Psoas muscle (tissue), 8 donors: ENCODE measurements around the gene HAL. TPM values are rescaled to one million over a fixed set of nuclear protein-coding genes. Genes with fewer than 3 reads are reported as not detected.

Source experiments
- ATAC-seq, 4 donors: fragments of 200-7000 bp; cut with Tn5 transposase; one replicate each; pipeline ENCODE4 v1.9.1; 2020; ENCODE audit warnings: moderate library complexity in 3 of 4, mild to moderate bottlenecking in 2 of 4
- DNase-seq, 2 donors: peaks; one replicate each; pipeline ENCODE4 v3.0.0-alpha.2; 2020
- H3K27ac ChIP-seq: fragments of 200-600 bp; one replicate; pipeline ENCODE4 v1.8.0; 2022
- H3K27me3 ChIP-seq, 3 donors: fragments of 200-600 bp in 1 of 3; one replicate each; pipeline versions ENCODE4 v1.6.1 to v1.8.0; 2013 to 2022; ENCODE audit warnings: low read length in 2 of 3, mild to moderate bottlenecking in 2 of 3, moderate library complexity in 1 of 3; ENCODE audit not compliant: insufficient read depth in 3 of 3
- H3K36me3 ChIP-seq, 2 donors: fragments of 200-600 bp in 1 of 2; one replicate each; pipeline versions ENCODE4 v1.6.1 to v1.8.0; 2013 to 2022; ENCODE audit warnings: low read depth in 1 of 2, mild to moderate bottlenecking in 1 of 2, moderate library complexity in 1 of 2; ENCODE audit not compliant: insufficient read depth in 1 of 2
- H3K4me1 ChIP-seq: fragments of 200-600 bp; one replicate; pipeline ENCODE4 v1.8.0; 2022
- H3K4me3 ChIP-seq: fragments of 200-600 bp; one replicate; pipeline ENCODE4 v1.8.0; 2022; ENCODE audit warnings: mild to moderate bottlenecking
- H3K9me3 ChIP-seq: fragments of 200-600 bp; one replicate; pipeline ENCODE4 v1.8.0; 2022
- WGBS, 3 donors: extraction: QIAGEN DNeasy Blood & Tissue Kit; methylation state at CpG; one replicate each; pipeline versions ENCODE4 v1.1.6 to v1.1.7; 2013; 5-methylcytosine and 5-hydroxymethylcytosine counted together
- intact Hi-C, 2 donors: fragments of 100-400 bp; cut with DNase I; formaldehyde crosslinking; loops; one replicate each; pipeline versions ENCODE4 v1.11.0 to v1.14.2; 2022
- polyA plus RNA-seq, 3 donors: library from polyadenylated mRNA; stranded (reverse); fragments of 200-250 nt; gene quantifications; one replicate each; pipeline ENCODE4 v1.2.3, GENCODE V29; 2013
- total RNA-seq, 4 donors: library from RNA; stranded (reverse); fragmentation: NEBNext Ultra II Directional in 2 of 4; extraction: Animal tissue kit (Norgen Biotek cat#: 25700) in 2 of 4; gene quantifications; one replicate each; pipeline versions ENCODE4 v1.2.1 to v1.2.4, GENCODE V29; 2021 to 2023
- TF ChIP-seq, protein P1 (sequence below): fragments of 200-600 bp; IDR thresholded peaks from one replicate; pipeline ENCODE4 v1.8.0; 2022; ENCODE audit warnings: antibody characterized with exemption
- donor health status: healthy with polysubstance abuse.
- donor health status: DM: no; HTN: no; CAD: no; lungs with moderate emphysema.
- donor health status: Bipolar disorder and iron deficiency.
- donor health status: healthy.
- donor health status: DM: yes; HTN: yes; CAD: no.
- donor health status: DM: no; HTN: no; CAD: no.
- donor health status: DM: no; HTN: no; CAD: no.
- donor health status: DM: yes; HTN: yes; CAD: no.

HAL gene
- total and polyA plus RNA-seq, 7 donors = 0.04 to 0.34 (median 0.10) TPM; not detected in 2

DNA sequence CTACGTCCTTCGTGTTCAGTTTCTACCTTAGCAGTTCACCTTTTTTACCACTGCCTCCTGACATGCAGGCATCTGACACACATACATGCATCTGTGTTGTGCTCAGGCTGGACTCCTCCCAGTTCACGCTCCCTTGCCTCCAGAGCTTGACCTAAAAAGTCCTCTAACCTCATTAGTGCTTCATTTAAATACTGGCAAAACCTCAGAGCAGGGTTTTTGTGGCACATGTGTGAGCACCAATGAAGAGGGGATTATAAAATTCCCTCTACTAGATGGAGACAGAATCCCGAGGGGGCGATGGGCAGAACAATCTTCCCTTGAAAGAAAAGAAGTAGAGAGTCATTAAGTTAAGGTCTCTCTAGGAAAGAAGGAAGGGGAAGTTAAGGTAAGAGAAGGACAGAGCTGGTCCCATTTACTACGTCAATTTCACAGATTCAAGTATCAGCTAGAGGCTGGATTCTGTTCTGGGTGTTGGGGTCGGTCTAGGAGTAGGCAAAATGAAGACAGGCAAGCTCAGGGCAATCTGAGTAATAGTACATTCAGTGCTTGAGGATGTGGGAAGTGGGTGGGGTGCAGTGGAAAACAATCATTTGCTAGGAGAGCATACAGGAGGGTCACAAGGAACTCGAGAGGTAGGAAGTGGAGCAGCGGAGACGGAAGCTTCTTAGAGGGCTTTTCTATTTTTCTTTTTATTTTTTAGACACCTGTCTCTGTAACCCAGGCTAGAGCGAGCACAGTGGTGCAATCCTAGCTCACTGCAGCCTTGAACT lies 7.5 kb downstream of the HAL start:
- no peak overlapping the region for H3K27ac ChIP-seq
- TF ChIP-seq, protein P1, sequence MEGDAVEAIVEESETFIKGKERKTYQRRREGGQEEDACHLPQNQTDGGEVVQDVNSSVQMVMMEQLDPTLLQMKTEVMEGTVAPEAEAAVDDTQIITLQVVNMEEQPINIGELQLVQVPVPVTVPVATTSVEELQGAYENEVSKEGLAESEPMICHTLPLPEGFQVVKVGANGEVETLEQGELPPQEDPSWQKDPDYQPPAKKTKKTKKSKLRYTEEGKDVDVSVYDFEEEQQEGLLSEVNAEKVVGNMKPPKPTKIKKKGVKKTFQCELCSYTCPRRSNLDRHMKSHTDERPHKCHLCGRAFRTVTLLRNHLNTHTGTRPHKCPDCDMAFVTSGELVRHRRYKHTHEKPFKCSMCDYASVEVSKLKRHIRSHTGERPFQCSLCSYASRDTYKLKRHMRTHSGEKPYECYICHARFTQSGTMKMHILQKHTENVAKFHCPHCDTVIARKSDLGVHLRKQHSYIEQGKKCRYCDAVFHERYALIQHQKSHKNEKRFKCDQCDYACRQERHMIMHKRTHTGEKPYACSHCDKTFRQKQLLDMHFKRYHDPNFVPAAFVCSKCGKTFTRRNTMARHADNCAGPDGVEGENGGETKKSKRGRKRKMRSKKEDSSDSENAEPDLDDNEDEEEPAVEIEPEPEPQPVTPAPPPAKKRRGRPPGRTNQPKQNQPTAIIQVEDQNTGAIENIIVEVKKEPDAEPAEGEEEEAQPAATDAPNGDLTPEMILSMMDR = no peak
- no peak overlapping the region for H3K4me3 ChIP-seq
- intact Hi-C loops = no loop called here
- ATAC-seq (no peak), DNase-seq (no peak)
- H3K27me3 ChIP-seq = peaks cover 0 to 2% (median 0%) of the 10 kb centered on the region in 3 donors
- no peaks in the 10 kb centered on the region for H3K4me1 ChIP-seq
- no peaks in the 10 kb centered on the region for H3K9me3 ChIP-seq
- H3K36me3 ChIP-seq = no peaks in the 10 kb centered on the region
- 74 to 79% (median 76%) methylated on average over 11 of the region's 11 CpGs for WGBS, 3 donors

DNA sequence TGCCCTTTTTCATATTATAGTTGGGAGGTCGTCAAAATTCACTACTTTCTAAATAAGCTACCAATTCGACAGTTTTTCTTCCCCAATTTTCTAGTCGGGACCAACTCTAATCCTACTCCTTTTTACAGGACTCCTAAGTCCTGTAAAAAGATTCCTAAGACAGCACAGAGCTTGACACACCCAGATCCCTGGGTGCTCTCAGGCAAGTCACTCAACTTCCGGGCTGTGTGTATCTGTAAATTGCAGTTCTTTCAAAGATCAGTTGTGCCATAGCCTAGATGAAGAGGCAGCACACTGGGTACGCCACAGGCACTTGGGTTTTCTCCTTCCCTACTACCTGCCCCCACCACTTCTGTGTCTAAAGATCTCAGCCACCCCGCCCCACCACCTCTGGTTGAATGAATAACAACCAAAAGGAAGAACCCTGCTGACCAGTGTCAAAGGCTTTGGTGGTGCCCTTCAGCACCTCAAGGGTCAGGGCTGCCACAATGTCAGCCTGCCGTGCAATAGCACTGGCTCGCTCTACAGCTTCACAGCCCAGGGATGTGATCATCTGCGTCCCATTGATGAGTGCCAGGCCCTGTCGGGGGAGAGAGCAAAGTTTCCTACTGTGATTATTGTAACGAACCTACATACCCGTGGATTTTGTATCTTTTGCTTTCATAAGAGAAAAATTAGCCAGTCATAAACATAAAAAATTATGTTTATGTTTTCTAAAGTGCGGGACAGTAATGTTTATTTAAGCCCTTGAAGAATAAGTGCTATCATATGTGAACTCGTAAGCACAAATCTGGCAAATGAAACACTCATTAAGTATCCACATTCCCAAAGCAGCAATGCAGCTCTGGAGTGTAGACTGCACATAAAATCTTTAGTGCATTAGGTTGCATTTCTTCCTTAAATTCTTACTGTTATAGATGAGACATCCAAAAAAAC lies 9.2 kb downstream of the HAL start:
- intact Hi-C loops = no loop called here
- TF ChIP-seq, protein P1 = no peak
- DNase-seq (no peak), ATAC-seq (no peak)
- no peak overlapping the region for H3K27ac ChIP-seq
- no peak overlapping the region for H3K4me3 ChIP-seq
- H3K4me1 ChIP-seq = no peaks in the 10 kb centered on the region
- no peaks in the 10 kb centered on the region for H3K9me3 ChIP-seq
- H3K27me3 ChIP-seq = peaks cover 0 to 2% (median 0%) of the 10 kb centered on the region in 3 donors
- 73 to 78% (median 76%) methylated on average over 14 of the region's 14 CpGs for whole genome bisulfite sequencing, 3 donors
- H3K36me3 ChIP-seq = no peaks in the 10 kb centered on the region

DNA sequence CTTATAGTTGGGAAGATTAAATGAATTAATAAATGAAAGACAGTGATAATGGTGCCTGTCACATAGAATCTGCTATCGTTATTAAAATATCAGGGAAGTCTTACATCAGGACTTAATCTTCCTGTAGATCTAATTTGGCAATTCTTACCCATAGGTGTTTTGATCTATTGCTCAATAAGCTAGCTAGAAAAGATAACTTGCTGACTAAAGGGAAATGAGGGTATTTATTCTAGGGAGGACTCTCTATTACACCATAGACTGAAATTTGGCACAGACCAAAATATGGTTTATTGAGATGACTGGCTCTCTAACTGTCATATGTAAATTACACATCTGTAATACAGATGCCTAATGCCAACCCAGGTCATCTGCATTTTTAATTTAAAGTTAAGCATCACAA lies 11.5 kb downstream of the HAL start:
- H3K27me3 ChIP-seq = peaks cover 0 to 2% (median 0%) of the 10 kb centered on the region in 3 donors
- H3K36me3 ChIP-seq = no peaks in the 10 kb centered on the region
- no peak for DNase-seq
- no peak overlapping the region for H3K4me3 ChIP-seq
- TF ChIP-seq, protein P1 = no peak
- no peaks in the 10 kb centered on the region for H3K4me1 ChIP-seq
- intact Hi-C loops = no loop called here
- H3K9me3 ChIP-seq = no peaks in the 10 kb centered on the region
- WGBS, 3 donors = 88 to 95% (median 88%) methylated on average over 1 of the region's 1 CpG
- ATAC-seq = no peak
- H3K27ac ChIP-seq = no peak overlapping the region

DNA sequence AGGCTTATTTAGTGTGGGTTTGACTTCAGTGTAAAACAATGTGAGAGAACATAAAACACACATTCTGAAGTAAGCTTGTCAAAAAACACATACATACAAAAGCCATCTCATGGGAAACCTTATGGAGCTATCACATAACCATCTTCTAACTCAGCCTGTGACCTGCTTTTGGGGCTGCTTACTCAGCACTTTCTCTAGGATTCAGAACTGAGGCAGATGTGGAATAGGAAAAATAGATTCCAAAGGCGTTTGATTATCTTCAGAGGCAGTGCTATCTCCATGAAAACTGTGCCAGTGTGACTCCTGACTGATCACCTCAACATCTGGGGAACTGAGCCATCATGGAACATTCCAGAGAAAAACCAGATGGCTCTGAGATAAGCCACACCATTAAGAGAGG lies 13.5 kb downstream of the HAL start:
- Histone ChIP-seq H3K27ac (no peak overlapping the region), H3K4me1 (no peaks in the 10 kb centered on the region), H3K9me3 (no peaks in the 10 kb centered on the region), H3K4me3 (no peak overlapping the region), H3K27me3 (no peaks in the 10 kb centered on the region), H3K36me3 (no peaks in the 10 kb centered on the region)
- DNase-seq = no peak
- intact Hi-C loops = no loop called here
- WGBS, 3 donors = 72 to 74% (median 74%) methylated on average over 1 of the region's 1 CpG
- ATAC-seq = no peak
- TF ChIP-seq, protein P1 = no peak
